NCI-H526 treated with DMSO at 0.1 percent for 48 hours (cell line): Measurements from ENCODE around the gene CHRNA4.
"Not testable (repeated sequence)": the region's sequence is repeated elsewhere in the genome, so short reads cannot be mapped to it uniquely, and the experiment has no call there.

Experiments used
- DNase-seq: peaks from one replicate; lab custom pipeline; 2025; lab: John Stamatoyannopoulos, UW

CHRNA4 gene

GRCh38 chr20:63397946-63398450 lies 36.8 kb upstream of the CHRNA4 start:
- no peak for DNase-seq

DNA sequence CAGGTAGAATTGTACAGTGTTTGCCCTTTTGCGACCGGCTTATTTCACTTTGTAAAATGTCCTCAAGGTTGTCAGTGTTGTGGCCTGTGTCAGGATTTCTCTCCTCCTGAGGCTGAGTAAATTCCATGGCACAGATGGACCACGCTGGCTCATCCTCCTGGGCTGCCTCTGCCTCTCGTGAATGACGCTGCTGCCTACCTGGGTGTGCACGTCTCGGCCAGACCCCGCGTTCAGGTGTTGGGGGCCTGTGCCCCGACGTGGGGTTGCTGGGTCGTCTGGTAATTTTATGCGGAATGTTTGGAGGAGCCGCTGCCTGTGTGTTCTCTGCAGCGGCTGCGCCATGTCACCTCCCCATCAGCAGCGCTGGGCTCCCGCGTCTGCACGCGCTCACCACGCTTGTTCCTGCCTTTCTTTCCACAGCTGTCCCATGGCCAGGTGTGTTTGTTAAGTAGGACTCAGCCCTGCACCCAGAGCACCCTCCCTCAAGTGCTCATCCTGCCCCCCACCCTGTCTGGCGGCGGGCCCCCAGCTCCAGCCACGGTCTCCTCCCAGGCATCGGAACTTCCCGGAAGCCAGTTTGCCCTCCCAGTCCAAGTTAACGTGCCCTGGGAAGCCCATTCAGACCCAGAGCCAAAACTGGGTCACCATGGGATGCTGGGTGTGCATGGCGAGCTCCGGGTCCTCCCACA lies 36.1 kb upstream of the CHRNA4 start:
- no peak for DNase-seq

GRCh38 chr20:63396300-63396699 lies 35.2 kb upstream of the CHRNA4 start:
- no peak for DNase-seq

DNA sequence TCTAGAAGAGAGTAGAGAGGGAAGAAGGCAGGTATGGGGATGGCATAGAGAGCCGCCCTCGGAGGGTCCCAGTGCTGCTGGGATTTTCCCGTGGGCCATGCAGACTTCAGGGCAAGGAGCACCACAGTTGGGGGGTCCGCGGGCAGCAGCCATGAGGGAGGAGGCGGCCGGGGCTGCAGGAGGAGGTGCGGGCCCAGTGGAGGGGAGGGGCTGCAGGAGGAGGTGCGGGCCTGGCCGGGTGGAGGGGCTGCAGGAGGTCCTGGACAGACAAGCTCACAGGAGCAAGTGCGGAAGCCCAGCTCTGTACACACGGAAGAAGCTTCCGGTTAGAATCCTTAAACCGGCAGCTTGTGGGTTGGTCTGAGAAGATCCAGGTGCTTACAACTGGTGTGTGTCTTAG lies 34.6 kb upstream of the CHRNA4 start:
- no peak for DNase-seq

DNA sequence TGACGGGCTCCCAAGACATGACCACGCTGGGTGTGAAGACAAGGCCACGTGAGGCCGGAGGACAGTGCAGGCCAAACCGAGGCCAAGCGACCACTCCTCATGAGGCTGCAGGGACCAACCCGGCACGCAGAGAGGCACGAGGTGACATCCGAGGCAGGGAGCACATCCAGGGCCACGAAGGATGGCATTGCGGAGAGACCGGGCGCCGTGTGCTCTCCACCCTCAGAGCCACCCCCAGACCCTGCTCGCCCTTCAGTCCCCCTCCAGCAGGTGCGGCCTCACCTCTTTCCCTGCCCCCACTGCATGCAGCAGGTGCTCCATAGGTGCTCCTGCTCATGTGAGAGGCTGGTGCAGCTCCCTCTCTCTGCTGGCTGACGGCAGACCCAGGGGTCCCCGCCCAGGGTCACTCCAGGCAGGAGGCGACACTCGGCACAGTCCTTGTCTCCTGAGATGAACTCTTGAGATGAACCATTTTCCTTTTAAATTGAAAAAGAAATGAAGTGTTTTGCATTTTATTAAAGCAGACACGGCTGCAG lies 33.8 kb upstream of the CHRNA4 start:
- DNase-seq = no peak

DNA sequence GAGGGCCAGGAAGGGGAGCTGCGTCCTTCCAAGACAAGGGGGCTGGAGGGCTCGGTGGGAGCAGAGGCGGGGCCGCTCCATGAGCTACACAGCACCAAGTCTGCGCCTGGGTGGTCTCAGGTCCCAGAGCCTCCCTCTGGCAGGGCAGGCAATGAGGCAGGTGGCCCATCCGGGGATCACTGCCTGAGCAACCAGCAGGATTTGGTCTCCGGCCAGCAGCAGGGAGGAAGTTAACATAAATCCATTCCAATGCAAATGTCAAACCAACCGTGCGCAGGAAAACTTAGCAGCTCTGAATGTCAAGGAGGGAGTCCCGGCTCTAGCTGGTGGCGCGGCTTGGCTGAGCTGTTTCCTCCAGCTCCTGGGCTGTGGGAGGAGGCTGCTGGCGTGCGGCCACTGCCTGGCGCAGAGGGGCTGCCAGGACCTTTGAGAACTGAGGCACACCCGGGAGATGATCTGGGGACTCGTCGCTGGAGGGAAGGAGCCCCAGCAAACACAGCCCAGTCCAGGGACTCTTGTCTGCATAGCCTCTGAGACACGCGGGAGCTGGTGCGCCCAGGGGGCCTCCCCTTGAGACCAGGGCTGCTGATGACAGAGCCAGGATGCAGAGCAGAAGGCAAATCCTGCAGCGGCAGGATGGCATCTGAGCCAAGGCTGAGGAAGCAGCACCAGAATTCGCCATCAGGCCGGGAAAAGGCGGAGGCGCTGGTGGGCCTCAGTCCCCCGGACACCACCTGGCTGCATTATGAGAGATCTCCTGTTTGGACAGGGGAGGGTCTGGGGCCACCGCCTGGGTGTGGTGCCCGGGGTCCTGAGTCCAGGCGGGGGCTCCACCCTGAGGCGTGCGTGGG lies 33.1 kb upstream of the CHRNA4 start:
- peak; percentile 81 for DNase-seq

DNA sequence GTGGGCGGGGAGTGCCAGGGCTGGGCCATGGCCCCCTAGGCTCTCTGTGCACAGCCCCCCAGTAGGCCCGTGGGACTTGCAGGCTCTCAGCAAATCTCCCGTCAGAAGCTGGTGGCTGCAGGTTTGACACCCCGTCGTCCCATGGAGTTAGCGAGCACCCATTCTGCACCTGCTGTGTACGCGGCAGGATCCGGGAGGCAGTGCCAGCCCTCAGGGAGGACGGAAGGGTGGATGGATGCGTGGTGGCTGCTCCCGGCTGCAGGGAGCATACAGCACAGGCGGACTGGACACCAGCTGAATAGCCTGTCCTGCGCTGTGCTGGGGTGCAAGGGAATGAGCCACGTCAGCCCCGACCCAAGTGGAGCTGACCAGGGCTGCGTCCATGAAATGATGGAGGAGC lies 32.4 kb upstream of the CHRNA4 start:
- no peak for DNase-seq

DNA sequence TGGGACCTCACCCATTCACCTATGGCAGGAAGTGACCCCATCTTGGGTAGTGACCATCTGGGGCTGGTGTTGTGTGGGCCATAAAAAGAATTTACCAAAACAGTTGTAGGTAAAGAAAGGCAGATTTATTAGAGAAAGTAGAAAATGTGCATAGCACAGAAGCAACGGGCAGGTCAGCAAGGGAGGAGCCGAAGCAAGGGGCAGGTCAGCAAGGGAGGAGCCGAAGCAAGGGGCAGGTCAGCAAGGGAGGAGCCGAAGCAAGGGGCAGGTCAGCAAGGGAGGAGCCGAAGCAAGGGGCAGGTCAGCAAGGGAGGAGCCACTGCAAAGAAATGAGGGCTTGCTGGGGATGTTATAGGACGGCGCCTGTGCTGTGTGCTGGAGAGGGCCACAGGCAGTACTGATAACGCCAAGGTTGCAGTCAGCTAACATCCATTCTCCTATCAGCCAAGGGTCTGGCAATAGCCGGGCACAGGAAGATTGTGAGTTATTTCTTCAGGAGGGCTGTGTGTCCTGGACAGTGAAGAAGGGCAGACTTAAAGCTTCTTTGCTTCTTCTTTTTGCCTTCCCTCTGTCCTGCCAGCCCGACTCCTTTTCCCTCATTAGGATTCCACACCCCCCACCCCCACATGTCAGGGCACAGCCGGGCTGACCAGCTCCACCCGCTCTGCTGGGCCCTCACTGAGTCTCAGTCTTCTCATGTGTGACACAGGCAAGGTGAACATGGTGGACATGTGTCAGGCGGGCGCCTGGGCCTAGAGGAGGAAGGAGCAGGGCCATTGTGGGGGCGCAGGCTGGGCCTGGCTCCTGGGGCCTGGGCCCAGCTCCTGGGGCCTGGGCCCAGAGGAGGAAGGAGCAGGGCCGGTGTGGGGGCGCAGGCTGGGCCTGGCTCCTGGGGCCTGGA lies 31.6 kb upstream of the CHRNA4 start:
- no peak for DNase-seq

GRCh38 chr20:63387917-63388316 lies 26.8 kb upstream of the CHRNA4 start:
- no peak for DNase-seq

- DNase-seq = no peak
Observed at GRCh38 chr20:63387393-63387792, 26.2 kb upstream of the CHRNA4 start.

- no peak for DNase-seq
Observed at GRCh38 chr20:63386491-63386890, 25.3 kb upstream of the CHRNA4 start.

- no peak for DNase-seq
Observed at GRCh38 chr20:63385819-63386218, 24.7 kb upstream of the CHRNA4 start.

DNA sequence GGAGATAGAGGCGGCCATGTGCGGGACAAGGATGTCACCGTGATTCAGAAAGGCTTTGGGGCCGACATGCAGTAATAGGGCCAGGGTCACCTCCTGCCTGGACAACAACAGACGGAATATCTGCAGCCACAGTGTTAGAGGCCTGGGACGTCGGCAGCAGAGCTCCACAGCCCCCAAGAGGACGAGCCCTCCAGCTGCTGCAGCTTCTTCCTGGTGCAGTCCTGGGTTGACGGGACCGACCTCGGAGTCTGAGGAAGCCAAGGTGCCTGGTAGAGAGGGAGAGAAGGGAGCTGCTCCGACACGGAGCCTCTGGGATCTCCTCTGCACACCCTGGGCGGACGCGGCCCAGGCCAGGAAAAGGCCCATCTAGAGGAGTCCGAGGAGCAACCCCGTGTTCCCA lies 23.2 kb upstream of the CHRNA4 start:
- DNase-seq = no peak

DNA sequence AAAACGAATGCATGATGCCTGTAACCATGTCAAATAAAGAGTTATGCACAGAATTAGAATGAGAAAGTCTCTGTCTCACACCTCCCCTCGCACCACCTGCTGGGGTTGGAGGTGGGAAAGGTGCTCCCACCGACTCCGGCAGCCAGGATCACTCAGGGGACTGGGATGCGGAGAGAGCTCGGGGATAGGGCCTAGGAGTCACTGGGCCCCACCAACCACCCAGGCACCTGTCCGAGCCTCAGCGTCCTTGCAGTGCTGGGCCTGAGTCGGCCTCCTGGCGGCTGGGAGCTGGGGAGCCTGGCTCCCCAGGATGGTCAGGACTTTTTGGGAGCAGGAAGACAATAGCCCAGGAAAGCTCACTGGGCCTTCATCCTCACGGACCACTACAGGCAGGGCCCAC lies 22.4 kb upstream of the CHRNA4 start:
- DNase-seq = no peak

DNA sequence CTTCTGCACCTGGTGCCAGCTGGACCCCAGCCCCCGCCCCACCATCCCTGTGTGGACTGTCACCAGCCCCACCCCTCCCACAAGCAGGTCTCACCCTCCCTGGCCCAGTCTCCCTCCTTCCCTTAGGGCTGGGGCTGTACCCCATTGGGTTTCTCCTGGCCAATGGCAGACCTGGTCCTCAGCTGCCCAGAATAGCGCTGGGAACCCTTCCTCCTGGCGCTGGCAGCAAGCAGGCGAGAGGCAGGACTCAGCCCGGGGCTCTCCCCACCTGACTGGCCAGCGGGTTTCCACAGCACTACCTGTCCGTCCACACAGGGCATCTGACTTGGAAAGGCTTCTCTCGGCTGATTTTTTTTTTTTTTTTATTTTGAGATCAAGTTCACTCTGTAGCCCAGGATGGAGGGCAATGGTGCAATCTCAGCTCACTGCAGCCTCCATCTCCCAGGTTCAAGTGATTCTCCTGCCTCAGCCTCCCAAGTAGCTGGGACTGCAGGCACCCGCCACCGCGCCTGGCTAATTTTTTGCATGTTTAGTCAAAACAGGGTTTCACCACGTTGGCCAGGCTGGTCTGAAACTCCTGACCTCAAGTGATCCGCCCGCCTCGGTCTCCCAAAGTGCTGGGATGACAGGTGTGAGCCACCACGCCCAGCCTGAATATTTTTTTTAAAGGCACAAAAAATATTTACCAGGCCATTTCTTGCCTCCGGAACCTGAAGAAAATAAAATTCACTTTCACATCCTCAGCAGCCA lies 21.6 kb upstream of the CHRNA4 start:
- no peak for DNase-seq

GRCh38 chr20:63381781-63382431 lies 20.8 kb upstream of the CHRNA4 start:
- DNase-seq = no peak

- DNase-seq = no peak
Observed at GRCh38 chr20:63380346-63380870, 19.3 kb upstream of the CHRNA4 start.

- DNase-seq = not testable (repeated sequence)
Observed at GRCh38 chr20:63379872-63380271, 18.7 kb upstream of the CHRNA4 start.

- DNase-seq = no peak
Observed at GRCh38 chr20:63379296-63379695, 18.1 kb upstream of the CHRNA4 start.

- DNase-seq = no peak
Observed at GRCh38 chr20:63378626-63379025, 17.5 kb upstream of the CHRNA4 start.
